HL-60 (cell line): ENCODE results near the gene DNPH1.

Experiments
- POLR2AphosphoS5 ChIP-seq: IDR thresholded peaks from 2 replicates; pipeline ENCODE4 v1.6.1; 2012; ENCODE audit warnings: low read depth
- SPI1 ChIP-seq: IDR thresholded peaks from 2 replicates; pipeline ENCODE4 v1.6.1; 2012; ENCODE audit warnings: low read depth, mild to moderate bottlenecking, borderline replicate concordance
- TF ChIP-seq, protein P1 (sequence below): IDR thresholded peaks from one replicate; pipeline ENCODE4 v1.5.1; 2011; ENCODE audit warnings: low read length, control low read depth, inconsistent platforms; ENCODE audit not compliant: insufficient read depth
- TF ChIP-seq, protein P2 (sequence below): IDR thresholded peaks from 2 replicates; pipeline ENCODE4 v1.6.1; 2012; ENCODE audit warnings: low read depth; ENCODE audit not compliant: insufficient replicate concordance

DNA sequence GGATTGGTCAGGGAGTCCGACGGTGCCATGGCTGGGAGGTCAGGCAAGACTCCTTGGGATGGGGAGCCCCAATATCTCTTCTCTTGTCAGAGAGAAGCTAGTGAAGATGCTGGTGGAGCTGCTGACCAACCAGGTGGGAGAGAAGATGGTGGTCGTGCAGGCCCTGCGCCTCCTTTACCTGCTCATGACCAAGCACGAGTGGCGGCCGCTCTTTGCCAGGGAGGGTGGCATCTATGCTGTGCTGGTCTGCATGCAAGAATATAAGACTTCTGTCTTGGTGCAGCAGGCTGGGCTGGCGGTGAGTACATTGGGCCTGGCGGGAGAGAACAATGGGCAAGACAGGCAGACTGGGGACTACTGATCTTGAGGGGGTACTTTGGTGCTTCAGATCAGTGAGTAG is 36.4 kb downstream of the DNPH1 start:
- no peak for TF ChIP-seq POLR2AphosphoS5
- TF ChIP-seq, protein P1, sequence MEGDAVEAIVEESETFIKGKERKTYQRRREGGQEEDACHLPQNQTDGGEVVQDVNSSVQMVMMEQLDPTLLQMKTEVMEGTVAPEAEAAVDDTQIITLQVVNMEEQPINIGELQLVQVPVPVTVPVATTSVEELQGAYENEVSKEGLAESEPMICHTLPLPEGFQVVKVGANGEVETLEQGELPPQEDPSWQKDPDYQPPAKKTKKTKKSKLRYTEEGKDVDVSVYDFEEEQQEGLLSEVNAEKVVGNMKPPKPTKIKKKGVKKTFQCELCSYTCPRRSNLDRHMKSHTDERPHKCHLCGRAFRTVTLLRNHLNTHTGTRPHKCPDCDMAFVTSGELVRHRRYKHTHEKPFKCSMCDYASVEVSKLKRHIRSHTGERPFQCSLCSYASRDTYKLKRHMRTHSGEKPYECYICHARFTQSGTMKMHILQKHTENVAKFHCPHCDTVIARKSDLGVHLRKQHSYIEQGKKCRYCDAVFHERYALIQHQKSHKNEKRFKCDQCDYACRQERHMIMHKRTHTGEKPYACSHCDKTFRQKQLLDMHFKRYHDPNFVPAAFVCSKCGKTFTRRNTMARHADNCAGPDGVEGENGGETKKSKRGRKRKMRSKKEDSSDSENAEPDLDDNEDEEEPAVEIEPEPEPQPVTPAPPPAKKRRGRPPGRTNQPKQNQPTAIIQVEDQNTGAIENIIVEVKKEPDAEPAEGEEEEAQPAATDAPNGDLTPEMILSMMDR = no peak
- no peak for TF ChIP-seq SPI1
- TF ChIP-seq, protein P2, sequence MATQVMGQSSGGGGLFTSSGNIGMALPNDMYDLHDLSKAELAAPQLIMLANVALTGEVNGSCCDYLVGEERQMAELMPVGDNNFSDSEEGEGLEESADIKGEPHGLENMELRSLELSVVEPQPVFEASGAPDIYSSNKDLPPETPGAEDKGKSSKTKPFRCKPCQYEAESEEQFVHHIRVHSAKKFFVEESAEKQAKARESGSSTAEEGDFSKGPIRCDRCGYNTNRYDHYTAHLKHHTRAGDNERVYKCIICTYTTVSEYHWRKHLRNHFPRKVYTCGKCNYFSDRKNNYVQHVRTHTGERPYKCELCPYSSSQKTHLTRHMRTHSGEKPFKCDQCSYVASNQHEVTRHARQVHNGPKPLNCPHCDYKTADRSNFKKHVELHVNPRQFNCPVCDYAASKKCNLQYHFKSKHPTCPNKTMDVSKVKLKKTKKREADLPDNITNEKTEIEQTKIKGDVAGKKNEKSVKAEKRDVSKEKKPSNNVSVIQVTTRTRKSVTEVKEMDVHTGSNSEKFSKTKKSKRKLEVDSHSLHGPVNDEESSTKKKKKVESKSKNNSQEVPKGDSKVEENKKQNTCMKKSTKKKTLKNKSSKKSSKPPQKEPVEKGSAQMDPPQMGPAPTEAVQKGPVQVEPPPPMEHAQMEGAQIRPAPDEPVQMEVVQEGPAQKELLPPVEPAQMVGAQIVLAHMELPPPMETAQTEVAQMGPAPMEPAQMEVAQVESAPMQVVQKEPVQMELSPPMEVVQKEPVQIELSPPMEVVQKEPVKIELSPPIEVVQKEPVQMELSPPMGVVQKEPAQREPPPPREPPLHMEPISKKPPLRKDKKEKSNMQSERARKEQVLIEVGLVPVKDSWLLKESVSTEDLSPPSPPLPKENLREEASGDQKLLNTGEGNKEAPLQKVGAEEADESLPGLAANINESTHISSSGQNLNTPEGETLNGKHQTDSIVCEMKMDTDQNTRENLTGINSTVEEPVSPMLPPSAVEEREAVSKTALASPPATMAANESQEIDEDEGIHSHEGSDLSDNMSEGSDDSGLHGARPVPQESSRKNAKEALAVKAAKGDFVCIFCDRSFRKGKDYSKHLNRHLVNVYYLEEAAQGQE = no peak
